Measurements from ENCODE around the gene TM4SF4.

Gene TM4SF4

DNA sequence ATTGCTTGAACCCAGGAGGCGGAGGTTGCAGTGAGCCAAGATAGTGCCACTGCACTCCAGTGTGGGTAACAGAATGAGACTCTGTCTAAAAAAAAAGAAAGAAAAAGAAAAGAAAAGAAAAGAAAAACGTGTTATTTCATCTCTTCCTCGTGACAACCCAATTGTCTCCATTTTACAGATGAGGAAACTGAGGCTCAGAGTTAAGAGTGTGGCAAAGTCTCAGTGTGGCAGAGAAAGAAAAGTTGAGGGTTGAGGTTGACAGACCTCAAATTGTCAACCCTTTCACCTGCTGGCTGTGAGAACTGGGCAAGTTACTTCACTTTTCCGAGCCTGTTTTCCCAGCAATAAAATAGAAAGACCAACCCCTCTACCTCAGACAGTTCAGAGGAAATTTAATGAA lies 59.6 kb downstream of the TM4SF4 start:
- H3K4me3 ChIP-seq (ENCODE audit: low read depth, low read length), result no peak overlapping the region
- no peaks in the 10 kb centered on the region for H3K27me3 ChIP-seq (ENCODE audit: insufficient read depth, low read length)
- H2AFZ ChIP-seq (ENCODE audit: low read length, unreplicated experiment), result no peak overlapping the region
- peaks cover 55% of the 10 kb centered on the region for H3K79me2 ChIP-seq (ENCODE audit: control insufficient read depth, insufficient read depth, low read length, unreplicated experiment)
- no peaks in the 10 kb centered on the region for H3K36me3 ChIP-seq (ENCODE audit: insufficient read depth, low read length)
- peaks cover 41% of the 10 kb centered on the region for H3K4me1 ChIP-seq (ENCODE audit: control insufficient read depth, insufficient read depth, low read length, unreplicated experiment)
- peak overlapping the region; percentile 58 for H3K27ac ChIP-seq (ENCODE audit: low read depth, low read length)

- no peaks in the 10 kb centered on the region for H3K36me3 ChIP-seq (ENCODE audit: insufficient read depth, low read length)
- peaks cover 54% of the 10 kb centered on the region for H3K79me2 ChIP-seq (ENCODE audit: control insufficient read depth, insufficient read depth, low read length, unreplicated experiment)
- peak overlapping the region; percentile 48 for H3K4me3 ChIP-seq (ENCODE audit: low read depth, low read length)
- no peaks in the 10 kb centered on the region for H3K27me3 ChIP-seq (ENCODE audit: insufficient read depth, low read length)
- peaks cover 47% of the 10 kb centered on the region for H3K4me1 ChIP-seq (ENCODE audit: control insufficient read depth, insufficient read depth, low read length, unreplicated experiment)
- peak overlapping the region; percentile 58 for H3K27ac ChIP-seq (ENCODE audit: low read depth, low read length)
- H2AFZ ChIP-seq (ENCODE audit: low read length, unreplicated experiment), result no peak overlapping the region
Measured at GRCh38 chr3:149534671-149535332, 60.3 kb downstream of the TM4SF4 start.

DNA sequence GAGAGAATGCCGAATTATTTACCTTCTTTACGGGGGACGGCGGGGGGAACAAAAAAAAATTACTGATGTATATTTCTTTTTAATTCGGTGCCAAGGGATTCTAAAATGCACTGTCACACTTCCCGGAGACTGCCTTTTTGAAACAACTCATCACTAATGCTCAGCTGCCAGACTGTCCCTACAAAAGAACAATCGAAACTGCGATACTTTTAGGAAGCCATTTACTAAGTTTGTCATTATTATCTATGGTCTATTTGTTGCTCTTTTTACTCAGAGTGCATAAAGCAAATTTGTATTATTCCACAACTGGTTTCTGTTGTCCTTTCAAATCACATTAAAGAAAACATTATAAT lies 60.8 kb downstream of the TM4SF4 start:
- Histone ChIP-seq H3K4me1 (ENCODE audit: control insufficient read depth, insufficient read depth, low read length, unreplicated experiment) (peaks cover 52% of the 10 kb centered on the region), H3K27ac (ENCODE audit: low read depth, low read length) (peak overlapping the region; percentile 58), H3K27me3 (ENCODE audit: insufficient read depth, low read length) (no peaks in the 10 kb centered on the region), H3K36me3 (ENCODE audit: insufficient read depth, low read length) (no peaks in the 10 kb centered on the region), H3K79me2 (ENCODE audit: control insufficient read depth, insufficient read depth, low read length, unreplicated experiment) (peaks cover 53% of the 10 kb centered on the region), H2AFZ (ENCODE audit: low read length, unreplicated experiment) (no peak overlapping the region), H3K4me3 (ENCODE audit: low read depth, low read length) (peak overlapping the region; percentile 48)

DNA sequence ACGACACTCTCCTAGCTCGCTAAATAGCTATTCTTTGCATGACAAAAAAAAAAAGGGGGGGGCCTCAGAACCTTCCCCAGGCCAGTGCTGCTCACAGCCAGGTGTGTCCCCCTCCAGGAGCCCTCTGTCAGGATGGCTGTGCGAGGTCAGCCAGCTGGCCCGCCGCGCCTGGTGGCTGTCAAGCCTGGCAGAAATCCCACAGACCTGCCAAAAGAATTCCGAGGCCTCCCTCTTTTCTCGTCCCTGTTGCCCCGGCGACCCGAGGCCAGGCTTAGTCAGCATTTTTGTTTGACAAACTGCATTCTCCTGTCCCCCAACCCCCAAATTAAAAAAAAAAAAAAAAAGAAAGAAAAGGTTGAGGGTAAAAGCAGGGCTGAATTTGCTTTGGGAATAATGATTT lies 61.9 kb downstream of the TM4SF4 start:
- H3K36me3 ChIP-seq (ENCODE audit: insufficient read depth, low read length), result 0 out of 2 replicates have a peak, but pooled peaks cover 1% of the 10 kb centered on the region
- peaks cover 62% of the 10 kb centered on the region for H3K4me1 ChIP-seq (ENCODE audit: control insufficient read depth, insufficient read depth, low read length, unreplicated experiment)
- no peak overlapping the region for H2AFZ ChIP-seq (ENCODE audit: low read length, unreplicated experiment)
- no peak overlapping the region for H3K4me3 ChIP-seq (ENCODE audit: low read depth, low read length)
- H3K27me3 ChIP-seq (ENCODE audit: insufficient read depth, low read length), result no peaks in the 10 kb centered on the region
- 0 out of 2 replicates have a peak overlapping the region, but pooled peaks have one; percentile 14 for H3K27ac ChIP-seq (ENCODE audit: low read depth, low read length)
- H3K79me2 ChIP-seq (ENCODE audit: control insufficient read depth, insufficient read depth, low read length, unreplicated experiment), result peaks cover 54% of the 10 kb centered on the region

DNA sequence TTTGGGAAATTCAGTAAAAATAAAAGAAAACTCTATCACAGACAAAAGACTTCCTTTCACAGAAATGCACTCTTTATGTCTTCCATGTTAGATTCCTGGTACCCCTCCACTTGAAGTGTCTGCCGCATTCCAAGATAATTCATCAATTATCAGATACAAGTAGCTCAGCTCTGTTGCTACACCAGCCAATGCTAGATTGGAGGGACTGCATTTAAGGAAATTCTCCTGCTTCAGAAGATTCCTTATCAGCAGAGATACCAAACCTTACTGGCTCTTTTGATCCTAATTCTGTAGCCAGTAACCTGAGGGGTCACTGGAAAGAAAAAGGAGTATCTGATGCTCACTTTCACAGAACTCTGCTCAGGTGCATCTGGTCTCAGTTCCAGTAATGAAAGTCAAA lies 63.9 kb downstream of the TM4SF4 start:
- Histone ChIP-seq H2AFZ (ENCODE audit: low read length, unreplicated experiment) (no peak overlapping the region), H3K79me2 (ENCODE audit: control insufficient read depth, insufficient read depth, low read length, unreplicated experiment) (peaks cover 42% of the 10 kb centered on the region), H3K27ac (ENCODE audit: low read depth, low read length) (no peak overlapping the region), H3K36me3 (ENCODE audit: insufficient read depth, low read length) (peaks cover 10% of the 10 kb centered on the region; the same call in 1 of the 2 replicates), H3K4me3 (ENCODE audit: low read depth, low read length) (no peak overlapping the region), H3K27me3 (ENCODE audit: insufficient read depth, low read length) (no peaks in the 10 kb centered on the region), H3K4me1 (ENCODE audit: control insufficient read depth, insufficient read depth, low read length, unreplicated experiment) (peaks cover 74% of the 10 kb centered on the region)

GRCh38 chr3:149541091-149541491 lies 66.6 kb downstream of the TM4SF4 start:
- peak overlapping the region; percentile 44 for H3K4me3 ChIP-seq (ENCODE audit: low read depth, low read length)
- peak overlapping the region; percentile 79 for H3K27ac ChIP-seq (ENCODE audit: low read depth, low read length)
- H3K4me1 ChIP-seq (ENCODE audit: control insufficient read depth, insufficient read depth, low read length, unreplicated experiment), result peaks cover 55% of the 10 kb centered on the region
- H3K27me3 ChIP-seq (ENCODE audit: insufficient read depth, low read length), result no peaks in the 10 kb centered on the region
- H3K79me2 ChIP-seq (ENCODE audit: control insufficient read depth, insufficient read depth, low read length, unreplicated experiment), result peaks cover 51% of the 10 kb centered on the region
- no peak overlapping the region for H2AFZ ChIP-seq (ENCODE audit: low read length, unreplicated experiment)
- H3K36me3 ChIP-seq (ENCODE audit: insufficient read depth, low read length), result peaks cover 12% of the 10 kb centered on the region; the same call in 1 of the 2 replicates

GRCh38 chr3:149542375-149543312 lies 68.1 kb downstream of the TM4SF4 start:
- Histone ChIP-seq H3K36me3 (ENCODE audit: insufficient read depth, low read length) (peaks cover 21% of the 10 kb centered on the region; the same call in 1 of the 2 replicates), H3K27me3 (ENCODE audit: insufficient read depth, low read length) (no peaks in the 10 kb centered on the region), H3K27ac (ENCODE audit: low read depth, low read length) (peak overlapping the region; percentile 79), H2AFZ (ENCODE audit: low read length, unreplicated experiment) (no peak overlapping the region), H3K4me3 (ENCODE audit: low read depth, low read length) (no peak overlapping the region; the same call in 1 of the 2 replicates), H3K79me2 (ENCODE audit: control insufficient read depth, insufficient read depth, low read length, unreplicated experiment) (peaks cover 50% of the 10 kb centered on the region), H3K4me1 (ENCODE audit: control insufficient read depth, insufficient read depth, low read length, unreplicated experiment) (peaks cover 54% of the 10 kb centered on the region)

DNA sequence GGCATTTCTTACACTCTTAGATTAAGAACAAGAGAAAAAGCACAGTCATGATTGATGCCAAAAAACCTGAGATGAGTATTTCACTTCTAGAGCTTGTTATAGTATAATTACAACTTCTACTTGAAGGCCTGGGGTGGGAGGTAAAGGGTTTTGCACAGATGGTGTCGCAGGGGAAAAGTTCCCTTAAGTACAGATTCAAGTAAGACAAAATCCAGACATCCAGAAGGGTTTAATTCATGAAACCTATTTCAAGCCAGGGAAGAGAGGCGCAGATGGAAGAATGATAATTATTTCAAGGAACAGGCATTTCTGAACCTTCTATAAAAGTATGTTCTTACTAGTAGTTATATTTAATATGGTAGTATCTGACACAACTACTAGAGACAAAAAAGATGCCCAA lies 70.6 kb downstream of the TM4SF4 start:
- Histone ChIP-seq H3K4me1 (ENCODE audit: control insufficient read depth, insufficient read depth, low read length, unreplicated experiment) (peaks cover 57% of the 10 kb centered on the region), H2AFZ (ENCODE audit: low read length, unreplicated experiment) (no peak overlapping the region), H3K79me2 (ENCODE audit: control insufficient read depth, insufficient read depth, low read length, unreplicated experiment) (peaks cover 43% of the 10 kb centered on the region), H3K36me3 (ENCODE audit: insufficient read depth, low read length) (peaks cover 27% of the 10 kb centered on the region; the same call in 1 of the 2 replicates), H3K4me3 (ENCODE audit: low read depth, low read length) (no peak overlapping the region), H3K27ac (ENCODE audit: low read depth, low read length) (no peak overlapping the region), H3K27me3 (ENCODE audit: insufficient read depth, low read length) (no peaks in the 10 kb centered on the region)

- Histone ChIP-seq H3K4me3 (ENCODE audit: low read depth, low read length) (no peak overlapping the region), H3K79me2 (ENCODE audit: control insufficient read depth, insufficient read depth, low read length, unreplicated experiment) (peaks cover 40% of the 10 kb centered on the region)
Measured at GRCh38 chr3:149547413-149547812, 72.9 kb downstream of the TM4SF4 start.

DNA sequence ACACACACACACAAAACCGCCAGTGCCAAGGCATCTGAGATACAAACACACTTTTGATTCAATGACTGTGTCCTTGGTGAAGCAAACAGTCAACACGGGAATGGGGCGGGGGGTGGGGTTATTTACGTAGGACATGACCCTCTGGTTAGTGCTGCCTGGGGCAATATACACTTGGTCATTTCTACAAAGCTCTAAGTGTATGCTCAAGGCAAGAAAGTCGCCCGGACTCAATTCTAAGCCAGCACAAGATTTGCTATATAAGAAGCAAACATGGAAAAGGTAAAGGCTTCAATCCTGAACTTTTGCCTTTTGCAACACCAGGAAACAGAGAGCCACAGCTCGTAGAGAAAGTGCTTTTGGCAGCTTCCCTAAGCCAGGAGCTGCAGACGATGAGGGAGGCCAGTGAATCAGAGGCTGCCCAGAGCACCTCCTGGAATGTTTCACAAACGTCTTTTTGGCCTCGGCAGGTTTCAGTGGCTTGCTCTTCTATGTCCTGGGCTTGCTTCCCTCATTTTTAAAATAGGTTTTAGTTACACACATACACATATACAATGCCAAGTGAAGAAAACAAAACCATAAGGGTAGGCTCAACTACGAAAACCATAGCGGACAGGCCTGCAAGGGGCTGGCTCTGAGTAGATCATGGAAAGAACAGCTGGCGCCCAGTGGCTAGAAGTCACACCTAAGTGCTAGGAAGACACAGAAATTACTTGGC lies 73.6 kb downstream of the TM4SF4 start:
- H2AFZ ChIP-seq (ENCODE audit: low read length, unreplicated experiment), result peak overlapping the region; percentile 4
- H3K36me3 ChIP-seq (ENCODE audit: insufficient read depth, low read length), result 0 out of 2 replicates have a peak, but pooled peaks cover 17% of the 10 kb centered on the region
- H3K79me2 ChIP-seq (ENCODE audit: control insufficient read depth, insufficient read depth, low read length, unreplicated experiment), result peaks cover 40% of the 10 kb centered on the region
- H3K27me3 ChIP-seq (ENCODE audit: insufficient read depth, low read length), result no peaks in the 10 kb centered on the region
- H3K4me1 ChIP-seq (ENCODE audit: control insufficient read depth, insufficient read depth, low read length, unreplicated experiment), result peaks cover 34% of the 10 kb centered on the region
- peak overlapping the region; percentile 95 for H3K27ac ChIP-seq (ENCODE audit: low read depth, low read length)
- peak overlapping the region; percentile 60 for H3K4me3 ChIP-seq (ENCODE audit: low read depth, low read length)

More at GRCh38 chr3:149547413-149547812, 72.9 kb downstream of the TM4SF4 start:
- peaks cover 41% of the 10 kb centered on the region for H3K4me1 ChIP-seq (ENCODE audit: control insufficient read depth, insufficient read depth, low read length, unreplicated experiment)
- 0 out of 2 replicates have a peak, but pooled peaks cover 17% of the 10 kb centered on the region for H3K36me3 ChIP-seq (ENCODE audit: insufficient read depth, low read length)
- H3K27ac ChIP-seq (ENCODE audit: low read depth, low read length), result peak overlapping the region; percentile 95
- no peaks in the 10 kb centered on the region for H3K27me3 ChIP-seq (ENCODE audit: insufficient read depth, low read length)
- no peak overlapping the region for H2AFZ ChIP-seq (ENCODE audit: low read length, unreplicated experiment)

All from ACC112 (cell line).